Loucy (cell line): ENCODE data around the gene CENPX.

Experiments
- H2AFZ ChIP-seq: fragments of 200-600 bp; sonication (generic); 2 replicates; pipeline ENCODE4 v1.6.0; 2016; ENCODE audit warnings: antibody characterized with exemption, mild to moderate bottlenecking, low read length, moderate library complexity
- H3F3A ChIP-seq: fragments of 200-600 bp; 2 replicates; pipeline ENCODE4 v1.6.0; 2016; ENCODE audit warnings: antibody characterized with exemption, low read depth, mild to moderate bottlenecking
- H3K27me3 ChIP-seq: fragments of 200-600 bp; sonication (generic); 2 replicates; pipeline ENCODE4 v1.6.1; 2014; ENCODE audit warnings: low read length, mild to moderate bottlenecking; ENCODE audit not compliant: insufficient read depth, poor library complexity, severe bottlenecking
- H3K36me3 ChIP-seq: fragments of 200-600 bp; sonication (generic); 2 replicates; pipeline ENCODE4 v1.6.1; 2016; ENCODE audit warnings: low read length; ENCODE audit not compliant: insufficient read depth
- H3K4me1 ChIP-seq: fragments of 200-600 bp; sonication (generic); 2 replicates; pipeline ENCODE4 v1.5.1; 2014; ENCODE audit warnings: low read length, mild to moderate bottlenecking; ENCODE audit not compliant: insufficient read depth, poor library complexity, severe bottlenecking
- H3K4me2 ChIP-seq: fragments of 200-600 bp; sonication (generic); 2 replicates; pipeline ENCODE4 v1.6.0; 2014; ENCODE audit warnings: antibody characterized with exemption, low read length, low read depth, mild to moderate bottlenecking; ENCODE audit not compliant: poor library complexity, severe bottlenecking
- H3K4me3 ChIP-seq: fragments of 200-600 bp; sonication (generic); 2 replicates; pipeline ENCODE4 v1.5.1; 2014; ENCODE audit warnings: low read length, mild to moderate bottlenecking, mixed read lengths; ENCODE audit not compliant: poor library complexity, severe bottlenecking
- H3K79me2 ChIP-seq: fragments of 200-600 bp; sonication (generic); 2 replicates; pipeline ENCODE4 v1.6.1; 2014; ENCODE audit warnings: low read length; ENCODE audit not compliant: insufficient read depth
- H3K9ac ChIP-seq: fragments of 200-600 bp; sonication (generic); 2 replicates; pipeline ENCODE4 v1.6.0; 2014; ENCODE audit warnings: mild to moderate bottlenecking, low read depth, low read length, moderate library complexity; ENCODE audit not compliant: poor library complexity, severe bottlenecking
- H3K9me2 ChIP-seq: fragments of 200-600 bp; sonication (generic); replicated peaks from 2 replicates; pipeline ENCODE4 v1.6.1; 2016; ENCODE audit warnings: low read depth, low read length, mixed read lengths
- H3K9me3 ChIP-seq: fragments of 200-600 bp; sonication (generic); 2 replicates; pipeline ENCODE4 v1.6.1; 2014; ENCODE audit warnings: mild to moderate bottlenecking, antibody characterized with exemption, low read length, low read depth; ENCODE audit not compliant: insufficient read depth
- H4K20me1 ChIP-seq: fragments of 200-600 bp; sonication (generic); 2 replicates; pipeline ENCODE4 v1.6.0; 2014; ENCODE audit warnings: antibody characterized with exemption, low read length, mild to moderate bottlenecking; ENCODE audit not compliant: insufficient read depth, poor library complexity, severe bottlenecking
- CTCF ChIP-seq: fragments of 200-600 bp; sonication (generic); conservative IDR thresholded peaks from 2 replicates; pipeline ENCODE4 v1.5.1; 2014; ENCODE audit warnings: mild to moderate bottlenecking, antibody characterized with exemption, low read length
- EZH2phosphoT487 ChIP-seq: fragments of 200-600 bp; IDR thresholded peaks from 2 replicates; pipeline ENCODE4 v1.6.1; 2018; ENCODE audit warnings: antibody characterized with exemption, mild to moderate bottlenecking, moderate library complexity, borderline replicate concordance

Gene CENPX

GRCh38 chr17:81998691-81999438, 23.8 kb downstream of the CENPX start:
- Histone ChIP-seq H2AFZ (no peak overlapping the region), H3K4me1 (no peaks in the 10 kb centered on the region), H3F3A (no peaks in the 10 kb centered on the region), H3K27me3 (no peaks in the 10 kb centered on the region), H3K4me3 (no peak overlapping the region), H3K36me3 (no peaks in the 10 kb centered on the region), H4K20me1 (no peaks in the 10 kb centered on the region), H3K9me2 (no peaks in the 10 kb centered on the region), H3K79me2 (no peaks in the 10 kb centered on the region), H3K4me2 (no peak overlapping the region), H3K9me3 (no peaks in the 10 kb centered on the region), H3K9ac (no peak overlapping the region)
- TF ChIP-seq EZH2phosphoT487 (no peak), CTCF (no peak)

GRCh38 chr17:81998212-81998611, 24.5 kb downstream of the CENPX start:
- Histone ChIP-seq H2AFZ (no peak overlapping the region), H3F3A (no peaks in the 10 kb centered on the region), H3K4me2 (no peak overlapping the region), H3K9me2 (no peaks in the 10 kb centered on the region), H4K20me1 (no peaks in the 10 kb centered on the region), H3K27me3 (no peaks in the 10 kb centered on the region), H3K9ac (no peak overlapping the region), H3K4me1 (no peaks in the 10 kb centered on the region), H3K36me3 (no peaks in the 10 kb centered on the region), H3K79me2 (no peaks in the 10 kb centered on the region), H3K4me3 (no peak overlapping the region), H3K9me3 (no peaks in the 10 kb centered on the region)
- no peak for TF ChIP-seq CTCF
- TF ChIP-seq EZH2phosphoT487: no peak

GRCh38 chr17:81996757-81997441, 25.8 kb downstream of the CENPX start:
- Histone ChIP-seq H4K20me1 (no peaks in the 10 kb centered on the region), H3K4me3 (no peak overlapping the region), H3K4me1 (no peaks in the 10 kb centered on the region)

More at GRCh38 chr17:81996757-81997441, 25.8 kb downstream of the CENPX start:
- H3K79me2 ChIP-seq: no peaks in the 10 kb centered on the region
- H3K9me2 ChIP-seq: no peaks in the 10 kb centered on the region
- H3F3A ChIP-seq: no peaks in the 10 kb centered on the region
- H3K27me3 ChIP-seq: no peaks in the 10 kb centered on the region
- H3K9ac ChIP-seq: no peak overlapping the region
- TF ChIP-seq EZH2phosphoT487: no peak
- TF ChIP-seq CTCF: no peak
- H3K9me3 ChIP-seq: no peaks in the 10 kb centered on the region
- no peak overlapping the region for H3K4me2 ChIP-seq
- no peaks in the 10 kb centered on the region for H3K36me3 ChIP-seq
- no peak overlapping the region for H2AFZ ChIP-seq
